Immature natural killer cell (primary cell): ENCODE data around the gene FOXK1. TPM values are rescaled to one million over a fixed set of nuclear protein-coding genes. Genes with fewer than 3 reads are reported as not detected.

Source experiments
- DNase-seq, 3 donors: peaks; one replicate each; pipeline ENCODE4 v3.0.0; 2022; ENCODE audit warnings: mixed read lengths in 1 of 3
- H3K27ac Mint-ChIP-seq, 6 donors: one replicate each; pipeline ENCODE4 v1.8.0; 2020; ENCODE audit warnings: mixed read lengths in 6 of 6, mild to moderate bottlenecking in 5 of 6, inconsistent platforms in 4 of 6, moderate library complexity in 3 of 6
- H3K27me3 Mint-ChIP-seq, 3 donors: one replicate each; pipeline ENCODE4 v1.8.0; 2020 to 2021; ENCODE audit warnings: low read depth in 3 of 3, mild to moderate bottlenecking in 3 of 3, mixed read lengths in 3 of 3, moderate library complexity in 3 of 3, inconsistent platforms in 1 of 3
- H3K36me3 Mint-ChIP-seq, 3 donors: one replicate each; pipeline ENCODE4 v1.8.0; 2020; ENCODE audit warnings: mixed read lengths in 3 of 3, inconsistent platforms in 2 of 3, mild to moderate bottlenecking in 2 of 3
- H3K4me1 Mint-ChIP-seq, 2 donors: one replicate each; pipeline ENCODE4 v1.8.0; 2020; ENCODE audit warnings: inconsistent platforms in 2 of 2, mild to moderate bottlenecking in 2 of 2, mixed read lengths in 2 of 2, moderate library complexity in 1 of 2
- H3K4me3 Mint-ChIP-seq, 5 donors: one replicate each; pipeline ENCODE4 v1.8.0; 2020; ENCODE audit warnings: mild to moderate bottlenecking in 5 of 5, mixed read lengths in 5 of 5, inconsistent platforms in 3 of 5, moderate library complexity in 3 of 5
- H3K9me3 Mint-ChIP-seq, 6 donors: one replicate each; pipeline ENCODE4 v1.8.0; 2020; ENCODE audit warnings: mild to moderate bottlenecking in 6 of 6, mixed read lengths in 6 of 6, inconsistent platforms in 4 of 6, moderate library complexity in 3 of 6
- polyA plus RNA-seq, 3 donors: library from polyadenylated mRNA; unstranded; fragments of 300-500 nt; fragmentation: Illumina TruSeq; gene quantifications; one replicate each; pipeline ENCODE4 v1.2.3, GENCODE V29; 2021

Gene FOXK1
- polyA plus RNA-seq, 3 donors from 2014 or later = 1.1 to 3.4 (median 1.5) TPM

- Mint-ChIP-seq H3K4me3 (no peak overlapping the region), H3K9me3 (no peaks in the 10 kb centered on the region), H3K36me3 (no peaks in the 10 kb centered on the region), H3K27ac (peak overlapping the region in 2 of 6 donors; percentile 40 to 62), H3K4me1 (peaks cover 65 to 74% of the 10 kb centered on the region in 2 donors), H3K27me3 (peaks cover 0 to 2% (median 0%) of the 10 kb centered on the region in 3 donors)
- no peak for DNase-seq
These were observed 29.5 kb downstream of the FOXK1 start for GRCh38 chr7:4711634-4712033.

- Mint-ChIP-seq H3K36me3 (no peaks in the 10 kb centered on the region), H3K27me3 (peaks cover 0 to 2% (median 2%) of the 10 kb centered on the region in 3 donors), H3K4me3 (no peak overlapping the region), H3K4me1 (peaks cover 68 to 74% of the 10 kb centered on the region in 2 donors), H3K9me3 (no peaks in the 10 kb centered on the region), H3K27ac (peak overlapping the region in 2 of 6 donors; percentile 31 to 53)
- no peak for DNase-seq
These were observed 30.4 kb downstream of the FOXK1 start for GRCh38 chr7:4712281-4713182.

- no peak overlapping the region for H3K4me3 Mint-ChIP-seq
- peaks cover 0 to 2% (median 2%) of the 10 kb centered on the region in 3 donors for H3K27me3 Mint-ChIP-seq
- no peaks in the 10 kb centered on the region for H3K9me3 Mint-ChIP-seq
- no peak overlapping the region for H3K27ac Mint-ChIP-seq
- H3K36me3 Mint-ChIP-seq = no peaks in the 10 kb centered on the region
- no peak for DNase-seq
- peaks cover 73% of the 10 kb centered on the region in 2 donors for H3K4me1 Mint-ChIP-seq
These were observed 31.2 kb downstream of the FOXK1 start for GRCh38 chr7:4713183-4713784.

- Mint-ChIP-seq H3K27me3 (peaks cover 0 to 4% (median 2%) of the 10 kb centered on the region in 3 donors), H3K4me3 (no peak overlapping the region), H3K9me3 (no peaks in the 10 kb centered on the region), H3K27ac (no peak overlapping the region), H3K4me1 (peaks cover 68 to 70% of the 10 kb centered on the region in 2 donors), H3K36me3 (no peaks in the 10 kb centered on the region)
- DNase-seq = no peak
These were observed 32.1 kb downstream of the FOXK1 start for GRCh38 chr7:4714161-4714700.

- no peak for DNase-seq
- Mint-ChIP-seq H3K4me1 (peaks cover 71 to 74% of the 10 kb centered on the region in 2 donors), H3K36me3 (no peaks in the 10 kb centered on the region), H3K4me3 (no peak overlapping the region), H3K27me3 (peaks cover 0 to 4% (median 2%) of the 10 kb centered on the region in 3 donors), H3K9me3 (no peaks in the 10 kb centered on the region), H3K27ac (peak overlapping the region in 1 of 6 donors; percentile 36)
These were observed 32.8 kb downstream of the FOXK1 start for GRCh38 chr7:4714767-4715409.

- peaks cover 0 to 4% (median 2%) of the 10 kb centered on the region in 3 donors for H3K27me3 Mint-ChIP-seq
- peaks cover 73 to 79% of the 10 kb centered on the region in 2 donors for H3K4me1 Mint-ChIP-seq
- no peak for DNase-seq
- H3K9me3 Mint-ChIP-seq = no peaks in the 10 kb centered on the region
- no peaks in the 10 kb centered on the region for H3K36me3 Mint-ChIP-seq
- H3K27ac Mint-ChIP-seq = no peak overlapping the region
- H3K4me3 Mint-ChIP-seq = no peak overlapping the region
These were observed 33.3 kb downstream of the FOXK1 start for GRCh38 chr7:4715410-4715776.

- H3K4me1 Mint-ChIP-seq = peaks cover 63% of the 10 kb centered on the region in 2 donors
- peaks cover 0 to 2% (median 2%) of the 10 kb centered on the region in 3 donors for H3K27me3 Mint-ChIP-seq
- no peaks in the 10 kb centered on the region for H3K36me3 Mint-ChIP-seq
- H3K4me3 Mint-ChIP-seq = no peak overlapping the region
- DNase-seq = no peak
- H3K9me3 Mint-ChIP-seq = no peaks in the 10 kb centered on the region
- peak overlapping the region in 4 of 6 donors; percentile 34 to 53 (median 49) for H3K27ac Mint-ChIP-seq
These were observed 35.1 kb downstream of the FOXK1 start for GRCh38 chr7:4716946-4717795.

GRCh38 chr7:4718075-4718474 lies 36.0 kb downstream of the FOXK1 start:
- no peak overlapping the region for H3K27ac Mint-ChIP-seq
- no peaks in the 10 kb centered on the region for H3K36me3 Mint-ChIP-seq
- H3K9me3 Mint-ChIP-seq = no peaks in the 10 kb centered on the region
- DNase-seq = no peak
- H3K27me3 Mint-ChIP-seq = peaks cover 0 to 2% (median 2%) of the 10 kb centered on the region in 3 donors
- peaks cover 54 to 57% of the 10 kb centered on the region in 2 donors for H3K4me1 Mint-ChIP-seq
- no peak overlapping the region for H3K4me3 Mint-ChIP-seq

GRCh38 chr7:4720225-4720624 lies 38.1 kb downstream of the FOXK1 start:
- no peaks in the 10 kb centered on the region for H3K36me3 Mint-ChIP-seq
- DNase-seq = no peak
- peaks cover 0 to 10% (median 4%) of the 10 kb centered on the region in 3 donors for H3K27me3 Mint-ChIP-seq
- peak overlapping the region in 3 of 6 donors; percentile 2 to 26 (median 3) for H3K27ac Mint-ChIP-seq
- H3K4me1 Mint-ChIP-seq = peaks cover 52 to 57% of the 10 kb centered on the region in 2 donors
- H3K4me3 Mint-ChIP-seq = no peak overlapping the region
- H3K9me3 Mint-ChIP-seq = no peaks in the 10 kb centered on the region

GRCh38 chr7:4722308-4722707 lies 40.2 kb downstream of the FOXK1 start:
- Mint-ChIP-seq H3K27me3 (peaks cover 0 to 10% (median 4%) of the 10 kb centered on the region in 3 donors), H3K9me3 (no peaks in the 10 kb centered on the region), H3K36me3 (no peaks in the 10 kb centered on the region), H3K4me3 (no peak overlapping the region), H3K27ac (no peak overlapping the region), H3K4me1 (peaks cover 46 to 48% of the 10 kb centered on the region in 2 donors)
- DNase-seq = no peak

- H3K4me1 Mint-ChIP-seq = peaks cover 40 to 41% of the 10 kb centered on the region in 2 donors
- no peak for DNase-seq
These were observed 41.0 kb downstream of the FOXK1 start for GRCh38 chr7:4722960-4723630.

GRCh38 chr7:4724648-4725013 lies 42.5 kb downstream of the FOXK1 start:
- Mint-ChIP-seq H3K27me3 (peaks cover 0 to 8% (median 3%) of the 10 kb centered on the region in 3 donors), H3K4me1 (peaks cover 37 to 44% of the 10 kb centered on the region in 2 donors), H3K36me3 (no peaks in the 10 kb centered on the region), H3K9me3 (no peaks in the 10 kb centered on the region), H3K27ac (peak overlapping the region; percentile 84 to 96 (median 95)), H3K4me3 (peak overlapping the region; percentile 86 to 93 (median 92))
- DNase-seq = no peak

More at GRCh38 chr7:4722960-4723630, 41.0 kb downstream of the FOXK1 start:
- H3K4me3 Mint-ChIP-seq = peak overlapping the region in 1 of 5 donors; percentile 15
- H3K36me3 Mint-ChIP-seq = no peaks in the 10 kb centered on the region
- peaks cover 0 to 10% (median 3%) of the 10 kb centered on the region in 3 donors for H3K27me3 Mint-ChIP-seq
- H3K27ac Mint-ChIP-seq = peak overlapping the region in 1 of 6 donors; percentile 55
- H3K9me3 Mint-ChIP-seq = no peaks in the 10 kb centered on the region
